DOHH2 (cell line): ENCODE results near the gene FANK1.

Experiments used
- H3F3A ChIP-seq: fragments of 200-600 bp; sonication (generic), shearing (Covaris generic); 2 replicates; pipeline ENCODE4 v1.6.0; 2016; ENCODE audit warnings: antibody characterized with exemption, mild to moderate bottlenecking; ENCODE audit not compliant: control insufficient read depth, insufficient read depth
- H3K27ac ChIP-seq: fragments of 200-600 bp; sonication (generic); 2 replicates; pipeline ENCODE4 v1.5.1; 2014; ENCODE audit warnings: low read depth, mild to moderate bottlenecking, low read length, moderate library complexity
- H3K27me3 ChIP-seq: fragments of 200-600 bp; sonication (generic); 2 replicates; pipeline ENCODE4 v1.6.1; 2014; ENCODE audit warnings: mild to moderate bottlenecking, low read length, mixed read lengths; ENCODE audit not compliant: control insufficient read depth
- H3K36me3 ChIP-seq: fragments of 200-600 bp; sonication (generic); 2 replicates; pipeline ENCODE4 v1.6.1; 2014; ENCODE audit warnings: mild to moderate bottlenecking, low read length, moderate library complexity, mixed read lengths; ENCODE audit not compliant: control insufficient read depth
- H3K4me1 ChIP-seq: fragments of 200-600 bp; sonication (generic); 2 replicates; pipeline ENCODE4 v1.6.1; 2014; ENCODE audit warnings: mild to moderate bottlenecking, low read length, mixed read lengths; ENCODE audit not compliant: control insufficient read depth
- H3K4me2 ChIP-seq: fragments of 200-600 bp; sonication (generic); 2 replicates; pipeline ENCODE4 v1.6.0; 2014; ENCODE audit warnings: mild to moderate bottlenecking, low read length, moderate library complexity
- H3K4me3 ChIP-seq: fragments of 200-600 bp; sonication (generic); 2 replicates; pipeline ENCODE4 v1.5.1; 2014; ENCODE audit warnings: mild to moderate bottlenecking, low read length, mixed read lengths
- H3K79me2 ChIP-seq: fragments of 200-600 bp; sonication (generic); 2 replicates; pipeline ENCODE4 v1.6.1; 2014; ENCODE audit warnings: mild to moderate bottlenecking, low read length, mixed read lengths; ENCODE audit not compliant: control insufficient read depth
- H3K9me2 ChIP-seq: fragments of 200-600 bp; sonication (generic); replicated peaks from 2 replicates; pipeline ENCODE4 v1.6.1; 2014; ENCODE audit warnings: mild to moderate bottlenecking, low read length, mixed read lengths; ENCODE audit not compliant: control insufficient read depth
- H3K9me3 ChIP-seq: fragments of 200-600 bp; sonication (generic); 2 replicates; pipeline ENCODE4 v1.6.1; 2014; ENCODE audit warnings: antibody characterized with exemption, low read length, mixed read lengths; ENCODE audit not compliant: control insufficient read depth, insufficient read depth
- H4K20me1 ChIP-seq: fragments of 200-600 bp; sonication (generic); 2 replicates; pipeline ENCODE4 v1.6.0; 2014; ENCODE audit warnings: low read depth, mild to moderate bottlenecking, antibody characterized with exemption, low read length, moderate library complexity; ENCODE audit not compliant: control insufficient read depth, insufficient read depth
- EZH2phosphoT487 ChIP-seq: fragments of 200-600 bp; sonication (generic); IDR thresholded peaks from 2 replicates; pipeline ENCODE4 v1.6.1; 2017; ENCODE audit warnings: borderline replicate concordance, mild to moderate bottlenecking, antibody characterized with exemption, low read length, moderate library complexity, mixed read lengths
- TF ChIP-seq, protein P1 (sequence below): fragments of 200-600 bp; sonication (generic); IDR thresholded peaks from one replicate; pipeline ENCODE4 v1.5.1; 2014; ENCODE audit warnings: antibody characterized with exemption, mild to moderate bottlenecking, low read depth, low read length; ENCODE audit not compliant: poor library complexity, severe bottlenecking

The FANK1 gene

DNA sequence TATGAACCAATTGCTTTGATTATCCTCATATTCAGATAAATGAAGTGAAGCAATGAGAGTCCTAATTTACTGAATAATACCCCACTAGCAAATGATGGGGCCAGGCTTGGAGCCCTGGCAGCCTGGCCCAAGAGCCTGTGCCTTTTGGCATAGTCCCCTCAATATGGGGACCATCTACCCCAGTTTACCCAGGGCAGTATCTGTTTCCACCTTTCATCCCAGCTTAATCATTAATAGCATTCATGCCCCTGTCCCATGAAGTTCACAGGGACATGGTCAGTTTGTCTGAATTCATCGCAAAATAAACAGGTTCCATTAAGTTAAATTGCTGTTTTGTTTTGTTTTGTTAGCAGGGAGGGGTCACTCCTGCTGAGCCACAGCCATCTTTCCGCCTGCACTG lies 47.5 kb upstream of the FANK1 start:
- Histone ChIP-seq H4K20me1 (0 out of 2 replicates have a peak, but pooled peaks cover 2% of the 10 kb centered on the region), H3K9me2 (no peaks in the 10 kb centered on the region), H3K4me1 (no peaks in the 10 kb centered on the region), H3K36me3 (peaks cover 18% of the 10 kb centered on the region), H3K9me3 (no peaks in the 10 kb centered on the region), H3K27ac (no peak overlapping the region), H3F3A (no peaks in the 10 kb centered on the region), H3K27me3 (no peaks in the 10 kb centered on the region), H3K79me2 (no peaks in the 10 kb centered on the region), H3K4me3 (no peak overlapping the region), H3K4me2 (no peak overlapping the region)
- TF ChIP-seq, protein P1, sequence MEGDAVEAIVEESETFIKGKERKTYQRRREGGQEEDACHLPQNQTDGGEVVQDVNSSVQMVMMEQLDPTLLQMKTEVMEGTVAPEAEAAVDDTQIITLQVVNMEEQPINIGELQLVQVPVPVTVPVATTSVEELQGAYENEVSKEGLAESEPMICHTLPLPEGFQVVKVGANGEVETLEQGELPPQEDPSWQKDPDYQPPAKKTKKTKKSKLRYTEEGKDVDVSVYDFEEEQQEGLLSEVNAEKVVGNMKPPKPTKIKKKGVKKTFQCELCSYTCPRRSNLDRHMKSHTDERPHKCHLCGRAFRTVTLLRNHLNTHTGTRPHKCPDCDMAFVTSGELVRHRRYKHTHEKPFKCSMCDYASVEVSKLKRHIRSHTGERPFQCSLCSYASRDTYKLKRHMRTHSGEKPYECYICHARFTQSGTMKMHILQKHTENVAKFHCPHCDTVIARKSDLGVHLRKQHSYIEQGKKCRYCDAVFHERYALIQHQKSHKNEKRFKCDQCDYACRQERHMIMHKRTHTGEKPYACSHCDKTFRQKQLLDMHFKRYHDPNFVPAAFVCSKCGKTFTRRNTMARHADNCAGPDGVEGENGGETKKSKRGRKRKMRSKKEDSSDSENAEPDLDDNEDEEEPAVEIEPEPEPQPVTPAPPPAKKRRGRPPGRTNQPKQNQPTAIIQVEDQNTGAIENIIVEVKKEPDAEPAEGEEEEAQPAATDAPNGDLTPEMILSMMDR: no peak
- TF ChIP-seq EZH2phosphoT487: no peak

DNA sequence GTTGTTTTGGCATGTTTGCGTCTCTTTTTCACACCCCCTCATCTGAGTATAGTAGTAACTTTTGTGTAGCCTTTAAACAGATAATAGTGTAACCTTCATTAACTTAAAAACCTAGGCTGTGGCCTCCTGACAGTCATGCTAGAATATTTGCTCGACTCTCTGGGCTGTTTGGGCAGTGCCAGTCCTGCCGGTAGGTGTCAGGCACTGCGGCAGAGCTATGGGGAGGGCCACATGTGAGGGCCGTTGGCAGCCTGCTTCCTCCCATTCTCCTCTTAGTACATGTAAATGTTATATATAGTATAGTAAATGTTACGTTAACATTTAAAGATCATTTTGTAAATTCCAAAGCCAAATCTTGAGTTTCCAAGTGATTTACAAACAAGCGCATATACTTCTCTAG lies 46.9 kb upstream of the FANK1 start:
- Histone ChIP-seq H3K4me3 (no peak overlapping the region), H3K79me2 (no peaks in the 10 kb centered on the region), H3K4me2 (no peak overlapping the region), H3F3A (no peaks in the 10 kb centered on the region), H3K4me1 (no peaks in the 10 kb centered on the region), H3K27ac (no peak overlapping the region), H3K27me3 (no peaks in the 10 kb centered on the region), H3K36me3 (peaks cover 16% of the 10 kb centered on the region), H4K20me1 (0 out of 2 replicates have a peak, but pooled peaks cover 2% of the 10 kb centered on the region), H3K9me3 (no peaks in the 10 kb centered on the region), H3K9me2 (no peaks in the 10 kb centered on the region)
- TF ChIP-seq, protein P1: no peak
- no peak for TF ChIP-seq EZH2phosphoT487

DNA sequence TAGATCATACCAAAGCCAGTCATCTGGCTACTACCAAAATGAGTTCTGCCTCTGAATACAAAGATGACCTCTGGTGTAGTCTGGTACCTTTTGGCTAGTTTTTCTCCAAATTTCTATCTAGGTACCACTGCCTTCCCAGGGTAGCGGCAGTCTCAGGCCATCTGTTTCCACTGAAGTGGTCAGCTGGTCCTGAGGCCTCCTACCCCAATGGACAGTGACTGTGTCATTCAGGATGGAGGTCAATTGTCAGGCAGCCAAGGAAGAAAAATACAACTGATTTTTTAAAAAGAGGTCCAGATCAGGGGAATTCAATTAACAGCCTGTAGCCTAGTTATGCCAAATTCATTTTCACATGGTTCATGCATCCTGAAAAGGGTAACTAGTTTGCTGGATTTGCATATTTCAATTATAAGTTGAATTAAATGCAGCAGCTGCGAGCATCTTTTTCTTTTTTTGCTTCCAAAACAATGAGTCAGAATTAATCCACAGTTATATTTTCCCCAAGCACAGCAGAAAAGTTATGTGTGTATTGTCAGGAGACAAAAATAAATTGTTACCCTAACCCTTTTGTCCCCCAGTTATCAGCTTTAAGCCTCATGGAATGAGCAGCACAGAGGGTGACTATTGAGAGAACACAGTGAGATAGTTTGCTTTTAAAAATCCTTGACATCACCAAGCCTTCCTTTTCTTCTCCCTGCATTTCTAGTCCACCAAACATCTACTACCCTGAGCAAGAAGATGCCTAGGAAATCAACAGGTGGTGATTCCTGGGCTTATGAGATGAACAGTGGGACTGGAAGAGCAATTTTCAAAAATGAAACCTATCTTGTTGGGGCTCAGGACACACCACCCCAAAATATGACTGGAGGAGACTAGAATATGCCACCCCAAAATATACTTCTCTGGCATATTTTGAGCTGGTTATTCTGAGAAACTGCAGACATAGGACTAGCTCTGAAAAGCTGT lies 45.3 kb upstream of the FANK1 start:
- Histone ChIP-seq H3K4me3 (no peak overlapping the region), H3K9me3 (no peaks in the 10 kb centered on the region), H3K27ac (no peak overlapping the region), H4K20me1 (0 out of 2 replicates have a peak, but pooled peaks cover 2% of the 10 kb centered on the region), H3F3A (no peaks in the 10 kb centered on the region), H3K9me2 (no peaks in the 10 kb centered on the region), H3K4me2 (no peak overlapping the region), H3K4me1 (no peaks in the 10 kb centered on the region), H3K79me2 (no peaks in the 10 kb centered on the region), H3K27me3 (no peaks in the 10 kb centered on the region), H3K36me3 (peaks cover 13% of the 10 kb centered on the region)
- no peak for TF ChIP-seq EZH2phosphoT487
- TF ChIP-seq, protein P1: no peak
